Stimulated activated CD8-positive, alpha-beta memory T cell treated with anti-CD3 and anti-CD28 coated beads, Interleukin-15, amount 100 ng/mL, for 24 hours (primary cell): ENCODE data around the gene ELP2.

Experiments
- DNase-seq: peaks from one replicate; pipeline ENCODE4 v3.0.0-alpha.2; 2020; ENCODE audit warnings: low read depth

Gene ELP2

DNA sequence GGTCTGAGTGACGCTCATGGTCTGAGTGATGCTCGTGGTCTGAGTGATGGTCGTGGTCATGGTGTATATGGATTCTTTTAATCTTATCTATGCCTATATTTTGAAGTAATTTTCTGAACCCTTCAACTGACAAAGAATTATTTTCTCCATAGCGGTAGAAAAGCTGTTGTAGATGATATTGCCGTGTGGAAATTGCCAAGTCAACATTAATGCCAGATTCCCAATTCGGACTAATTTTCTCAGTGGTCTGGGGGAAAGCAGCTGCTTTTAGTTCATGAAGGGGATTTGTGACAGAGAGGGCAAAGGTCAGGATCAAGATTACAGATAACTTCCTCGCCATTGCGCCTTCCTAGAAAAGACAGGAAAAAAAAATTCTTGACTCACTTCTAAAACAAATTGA, 3.0 kb upstream of the ELP2 start:
- DNase-seq: no peak

DNA sequence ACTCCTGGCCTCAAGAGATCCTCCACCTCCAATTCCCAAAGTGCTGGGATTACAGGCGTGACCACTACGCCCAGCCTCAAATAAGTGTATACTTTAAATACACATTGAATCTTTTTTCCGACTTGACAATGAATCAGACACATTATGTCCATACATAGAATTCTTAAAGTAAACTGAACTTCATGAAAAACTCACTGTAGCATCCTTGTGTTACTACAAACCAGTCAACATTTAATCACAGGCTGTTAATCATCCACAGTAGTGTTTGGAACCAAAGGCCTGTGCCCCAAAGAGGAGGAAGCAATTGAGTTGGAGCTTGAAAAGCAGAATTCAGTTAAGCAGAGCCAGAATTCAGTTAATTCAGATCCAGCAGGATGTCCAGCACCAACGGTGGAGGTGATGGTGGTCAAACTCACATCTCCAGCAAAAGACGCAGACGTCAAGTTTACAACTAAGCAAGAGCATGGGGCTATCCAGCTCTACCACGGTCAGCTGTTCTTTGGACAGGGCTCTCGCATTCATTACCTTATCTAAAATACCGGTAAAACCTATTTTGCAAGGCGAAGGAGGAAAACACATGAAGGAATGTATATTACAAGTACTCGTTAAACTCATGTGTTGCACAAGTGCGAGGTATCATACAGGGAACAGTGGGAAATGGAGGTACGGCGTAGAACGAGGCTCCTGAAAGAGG, 1.7 kb upstream of the ELP2 start:
- no peak for DNase-seq

DNA sequence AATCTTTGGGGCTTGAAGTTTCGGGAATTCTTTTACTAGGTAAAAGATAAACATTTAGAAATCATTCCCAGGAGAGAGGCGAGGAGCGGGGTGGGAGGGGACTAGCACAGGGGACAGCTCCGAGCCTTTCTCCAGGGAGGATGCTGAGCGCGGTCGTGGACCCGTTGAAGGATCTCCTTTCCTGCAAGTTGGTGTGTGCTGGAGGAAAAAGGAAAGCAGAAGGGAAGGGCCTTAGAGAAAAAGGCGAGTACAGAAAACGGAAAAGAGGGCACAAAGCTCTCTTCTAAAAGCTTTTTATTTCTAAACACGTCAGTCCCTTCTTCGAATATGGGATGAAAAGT, 1.2 kb upstream of the ELP2 start:
- no peak for DNase-seq

DNA sequence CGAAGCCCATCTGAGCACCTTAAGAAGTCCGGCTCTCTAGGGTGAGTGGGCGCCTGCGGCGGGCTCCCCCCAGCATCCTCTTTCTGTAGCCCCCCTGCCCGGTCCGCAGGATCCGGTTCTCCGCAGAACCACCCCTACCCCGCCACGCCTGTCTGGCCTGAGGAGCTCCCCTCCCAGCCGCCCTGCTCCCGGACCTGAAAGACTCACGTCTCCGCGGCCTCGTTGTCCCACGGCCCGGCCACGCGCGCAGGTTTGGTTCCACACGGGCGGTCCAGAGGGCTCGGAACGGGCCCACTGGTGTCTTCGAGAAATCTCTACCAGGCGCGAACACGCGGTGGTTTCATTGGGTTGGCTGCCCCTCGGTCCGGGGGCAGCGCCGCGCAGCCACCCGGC, 796 bp upstream of the ELP2 start:
- DNase-seq: no peak

DNA sequence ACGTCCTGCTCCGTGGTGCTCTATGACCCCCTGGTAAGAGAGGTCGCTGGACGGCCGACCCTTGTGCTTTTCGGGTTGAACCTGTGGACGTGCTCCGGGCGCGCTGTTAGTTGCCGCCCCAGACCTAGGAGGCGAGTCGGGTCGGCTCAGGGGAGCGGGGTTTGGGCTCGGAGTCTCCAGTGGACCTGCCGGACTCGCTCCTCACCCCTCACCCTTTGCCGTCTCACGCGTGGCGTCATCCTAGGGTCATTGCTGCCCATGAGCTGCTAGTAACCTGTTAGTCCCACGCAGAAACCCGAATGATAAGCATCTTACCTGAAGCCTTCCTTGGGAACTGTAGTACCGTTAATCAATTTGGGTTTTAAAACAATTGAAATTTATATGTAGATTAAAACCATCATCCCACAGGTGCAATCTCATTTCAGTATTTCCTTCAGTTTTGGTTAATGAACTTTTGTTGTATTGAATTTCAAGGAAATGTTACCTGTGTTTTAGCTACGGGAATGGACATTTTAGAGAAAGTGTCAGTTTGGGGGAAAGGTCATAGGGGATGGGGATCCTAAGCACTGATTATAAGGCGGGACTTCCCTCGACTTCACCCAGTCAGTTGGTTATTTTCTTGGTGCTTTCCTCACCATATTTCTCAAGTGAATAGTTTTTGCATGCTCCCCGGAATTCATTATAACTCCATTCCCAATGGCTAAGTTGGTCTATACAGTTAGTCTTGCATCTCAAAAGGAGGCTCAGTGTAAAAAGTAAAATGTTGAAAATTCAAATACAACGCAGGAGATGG, 536 bp downstream of the ELP2 start:
- DNase-seq: no peak

DNA sequence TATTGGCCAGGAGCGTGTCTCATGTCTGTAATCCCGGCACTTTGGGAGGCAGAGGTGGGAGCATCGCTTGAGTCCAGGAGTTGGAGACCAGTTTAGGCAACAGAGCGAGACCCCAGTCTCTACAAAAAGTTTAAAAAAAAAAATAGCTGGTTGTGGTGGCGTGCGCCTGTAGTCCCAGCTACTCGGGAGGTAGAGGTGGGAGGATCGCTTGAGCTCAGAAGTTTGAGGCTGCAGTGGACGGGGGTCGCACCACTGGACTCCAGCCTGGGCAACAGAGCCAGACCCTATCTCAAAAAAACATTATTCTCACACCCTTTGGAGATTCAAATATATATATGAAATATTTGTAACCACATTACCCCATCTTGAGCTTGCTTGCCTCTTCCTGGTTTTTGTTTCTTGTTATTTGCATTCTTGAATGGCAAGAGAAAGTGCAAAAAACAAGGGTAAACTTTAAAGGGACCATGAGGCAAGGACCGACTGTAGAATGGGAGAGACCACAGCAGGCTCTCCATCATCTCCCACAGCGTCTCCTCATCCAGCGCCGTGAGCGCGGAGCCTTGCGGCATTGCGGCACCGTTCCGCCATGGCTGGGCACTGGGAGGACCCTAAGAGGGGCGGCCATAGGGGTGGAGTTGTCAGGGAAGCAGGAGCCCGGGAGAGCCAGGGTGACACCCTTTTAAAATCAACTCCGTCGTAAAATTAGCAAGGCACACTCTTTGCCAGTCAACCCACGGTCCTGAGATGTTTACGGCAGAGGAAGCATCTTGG, 1.4 kb downstream of the ELP2 start:
- DNase-seq: no peak

DNA sequence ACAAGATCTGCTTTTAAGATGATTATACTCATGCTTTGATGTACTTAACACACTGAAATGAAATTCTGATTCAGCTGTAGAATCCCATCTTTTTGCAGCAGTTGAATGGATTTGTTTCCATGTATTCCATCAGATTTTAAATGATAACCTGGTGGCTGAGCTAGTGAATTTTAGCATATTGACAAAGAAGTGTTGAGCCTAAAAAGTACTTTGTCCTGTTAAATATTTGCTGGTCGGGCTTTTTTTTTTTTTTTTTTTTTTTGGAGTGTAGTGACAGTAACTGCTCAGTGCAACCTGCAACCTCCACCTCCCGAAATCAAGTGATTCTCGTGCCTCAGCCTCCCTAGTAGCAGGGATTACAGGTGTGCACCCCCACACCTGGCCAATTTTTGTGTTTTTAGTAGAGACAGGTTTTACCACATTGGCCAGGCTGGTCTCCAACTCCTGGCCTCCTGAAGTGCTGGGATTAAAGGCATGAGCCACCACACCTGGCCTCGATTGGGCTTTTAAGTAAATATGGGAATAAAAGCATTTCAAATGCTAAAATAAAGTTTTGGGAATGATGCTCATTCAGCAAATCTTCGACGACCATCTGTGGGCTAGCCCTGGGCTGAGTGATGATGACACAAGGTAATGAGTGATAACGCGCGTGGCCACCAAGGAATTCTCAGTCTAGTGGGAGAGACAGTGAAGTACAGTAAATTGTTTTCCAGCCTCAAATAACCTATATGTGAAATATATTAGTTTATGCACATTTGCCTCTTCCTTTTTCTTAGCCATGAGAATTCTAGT, 2.2 kb downstream of the ELP2 start:
- no peak for DNase-seq

DNA sequence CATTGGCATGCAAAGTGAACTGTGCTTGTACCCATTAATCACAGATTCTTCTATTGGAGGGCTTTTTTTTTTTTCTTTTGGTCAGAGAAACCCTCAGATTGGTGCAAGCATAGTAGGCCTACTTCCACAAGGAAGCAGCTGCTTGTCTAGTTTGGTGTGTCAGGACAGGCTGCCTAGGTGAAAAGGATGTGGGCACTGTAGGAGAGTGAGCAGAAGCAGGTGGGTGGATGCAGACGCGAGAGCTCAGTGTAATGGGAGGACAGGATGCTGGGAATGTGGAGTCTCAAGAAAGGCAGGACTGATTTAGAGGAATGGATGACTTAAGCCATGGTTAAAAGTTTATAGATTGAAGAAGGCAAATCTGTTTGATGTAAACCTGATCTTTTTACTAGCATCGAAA, 3.1 kb downstream of the ELP2 start:
- no peak for DNase-seq

DNA sequence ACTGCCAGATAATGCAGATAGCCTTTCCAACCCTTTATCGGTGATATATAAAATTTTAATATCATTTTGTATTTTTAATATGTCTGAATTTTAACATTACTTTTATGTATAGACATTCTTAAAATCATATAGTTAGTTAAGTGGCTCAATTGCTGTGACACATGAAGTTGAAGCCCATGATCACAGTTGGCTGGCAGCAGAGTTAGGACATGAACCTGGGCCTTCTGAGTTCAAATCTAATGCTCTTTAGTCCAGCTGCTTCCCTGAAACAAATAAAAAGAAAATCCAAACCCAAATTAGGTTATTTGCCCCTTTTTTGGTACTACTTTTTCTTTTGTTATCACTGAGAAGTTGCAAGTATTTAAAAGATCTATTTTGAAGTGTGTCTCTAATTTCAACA, 5.6 kb downstream of the ELP2 start:
- DNase-seq: no peak

DNA sequence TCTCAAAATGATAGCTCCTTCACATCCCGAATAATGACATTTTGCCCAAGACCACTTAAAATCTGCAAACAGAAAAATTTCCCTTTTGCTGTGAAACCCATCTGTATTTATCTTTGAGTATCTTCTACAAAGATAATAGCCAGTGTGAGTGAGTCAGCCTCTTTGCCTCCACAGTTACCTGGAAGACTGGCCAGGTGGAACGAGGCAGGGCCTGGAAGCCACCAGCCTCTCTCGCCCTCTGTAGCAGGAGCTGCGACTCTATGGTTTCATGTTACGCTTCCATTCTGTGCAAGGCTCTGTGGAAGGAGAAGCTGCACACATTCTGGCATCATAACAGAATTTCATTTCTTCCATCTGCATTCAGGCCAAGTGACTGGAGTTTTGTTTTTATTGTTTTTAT, 9.5 kb downstream of the ELP2 start:
- no peak for DNase-seq

DNA sequence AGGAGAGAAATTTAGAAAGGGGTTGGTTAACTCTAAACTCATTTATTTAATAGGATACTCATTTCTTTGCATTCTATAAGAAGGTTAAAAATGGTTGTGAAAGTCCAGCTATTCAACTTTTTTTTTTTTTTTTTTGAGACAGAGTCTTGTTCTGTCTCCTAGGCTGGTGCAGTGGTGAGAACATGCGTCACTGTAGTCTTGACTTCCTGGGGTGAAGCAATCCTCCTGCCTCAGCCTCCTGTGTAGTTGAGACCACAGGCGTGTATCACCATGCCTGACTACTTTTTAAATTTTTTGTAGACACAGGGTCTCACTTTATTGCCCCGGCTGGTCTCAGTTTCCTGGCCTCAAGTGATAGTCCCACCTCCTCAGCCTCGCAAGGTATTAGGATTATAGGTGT, 11.9 kb downstream of the ELP2 start:
- DNase-seq: no peak

DNA sequence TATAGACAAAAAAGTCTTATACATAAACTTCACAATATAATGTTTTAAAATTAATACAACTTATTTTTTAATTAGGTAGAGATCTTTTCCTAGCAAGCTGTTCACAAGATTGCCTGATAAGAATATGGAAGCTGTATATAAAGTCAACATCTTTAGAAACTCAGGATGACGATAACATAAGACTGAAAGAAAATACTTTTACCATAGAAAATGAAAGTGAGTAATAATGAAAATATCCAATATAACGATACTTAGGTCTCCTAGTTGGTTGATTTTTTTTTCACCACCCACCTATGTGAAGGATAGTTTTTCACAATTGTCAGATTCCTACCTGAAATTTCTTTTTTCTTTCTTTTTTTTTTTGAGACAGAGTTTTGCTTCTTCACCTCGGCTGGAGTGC, 13.1 kb downstream of the ELP2 start:
- no peak for DNase-seq

DNA sequence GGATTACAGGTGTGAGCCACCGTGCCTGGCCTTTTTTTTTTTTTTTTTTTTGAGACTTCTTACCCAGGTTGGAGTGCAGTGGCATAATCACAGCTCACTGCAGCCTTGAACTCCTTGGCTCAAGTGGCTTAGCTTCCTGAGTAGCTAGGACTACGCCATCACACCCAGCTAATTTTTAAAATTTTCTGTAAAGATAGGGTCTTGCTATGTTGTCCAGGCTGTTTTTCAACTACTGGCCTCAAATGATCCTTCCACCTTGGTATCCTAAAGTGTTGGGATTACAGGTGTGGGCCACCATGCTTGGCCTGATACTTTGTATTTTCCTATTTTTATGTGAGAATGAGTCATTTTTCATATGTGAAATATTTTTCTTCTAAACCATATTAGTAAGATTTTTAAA, 13.7 kb downstream of the ELP2 start:
- DNase-seq: no peak

DNA sequence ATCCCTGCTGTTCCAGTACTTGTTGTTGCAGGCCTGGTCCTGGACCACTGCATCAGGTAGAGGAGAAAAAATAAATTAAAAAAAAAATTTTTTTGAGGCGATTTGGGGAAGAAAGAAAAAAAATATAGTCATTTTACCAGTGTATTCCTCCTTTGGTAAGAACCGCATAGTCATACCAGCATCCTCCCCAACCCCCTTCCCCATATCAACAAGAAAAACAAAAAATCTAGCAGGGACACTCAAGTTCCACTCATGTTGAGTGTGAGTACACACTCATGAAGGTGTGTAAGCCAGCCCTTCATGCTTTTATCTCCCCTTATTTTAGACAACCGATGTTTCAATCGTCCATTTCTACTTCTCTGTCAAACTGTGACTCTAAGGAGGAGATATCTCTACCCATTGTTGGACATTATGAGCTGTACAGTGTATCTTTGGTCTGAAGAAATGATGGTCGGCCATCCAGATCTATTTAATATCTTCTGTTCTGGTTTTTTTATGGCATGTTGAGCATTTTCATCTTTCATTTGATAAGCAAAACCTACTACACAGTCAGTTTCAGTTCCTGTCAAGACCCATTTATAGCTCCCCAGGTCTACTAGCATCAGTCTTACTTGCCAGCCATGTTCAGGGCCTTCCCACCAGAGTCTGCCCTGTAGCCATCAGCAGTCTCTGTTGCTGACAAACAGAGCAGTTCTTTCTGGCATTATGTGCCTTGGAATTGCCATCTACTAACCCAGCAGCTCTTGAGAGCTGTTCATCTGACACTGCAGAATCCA, 20.0 kb downstream of the ELP2 start:
- DNase-seq: no peak

DNA sequence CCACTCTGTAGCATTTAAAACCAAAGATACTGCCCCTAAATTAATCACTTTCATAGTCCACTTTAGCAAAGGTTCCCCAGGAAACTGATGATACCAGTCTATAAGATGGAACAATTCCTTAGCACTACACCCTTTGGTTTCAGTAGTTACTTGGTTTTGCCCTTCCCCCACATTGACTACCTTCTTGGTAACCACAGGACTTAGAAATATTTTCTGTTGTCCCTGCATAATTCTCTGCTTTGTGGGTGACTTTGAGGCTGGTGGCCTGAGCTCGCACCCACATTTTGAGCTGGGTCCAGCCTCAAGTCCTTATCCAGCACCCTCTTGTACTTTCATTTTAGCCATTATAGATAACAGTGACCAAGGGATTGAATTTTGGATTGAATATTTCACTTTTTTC, 23.1 kb downstream of the ELP2 start:
- DNase-seq: no peak

DNA sequence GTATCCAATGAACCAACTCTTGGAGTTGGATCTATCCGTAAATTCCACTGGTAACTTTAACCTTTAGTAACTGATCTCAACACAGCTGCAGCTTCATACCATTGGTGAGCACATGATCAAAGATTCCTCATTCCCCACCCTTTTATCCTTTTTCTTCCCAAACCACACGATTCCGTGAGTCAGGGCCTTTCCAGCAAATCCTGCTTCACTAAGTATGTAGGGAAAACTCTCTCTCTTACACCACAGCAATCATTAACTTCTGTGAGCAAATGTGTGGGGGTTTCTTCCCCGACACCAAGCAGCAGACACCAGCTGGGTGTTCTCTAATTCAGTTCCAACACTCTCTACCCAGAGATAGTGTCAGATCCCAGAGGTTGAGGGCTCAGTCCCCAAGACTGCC, 23.5 kb downstream of the ELP2 start:
- DNase-seq: no peak

DNA sequence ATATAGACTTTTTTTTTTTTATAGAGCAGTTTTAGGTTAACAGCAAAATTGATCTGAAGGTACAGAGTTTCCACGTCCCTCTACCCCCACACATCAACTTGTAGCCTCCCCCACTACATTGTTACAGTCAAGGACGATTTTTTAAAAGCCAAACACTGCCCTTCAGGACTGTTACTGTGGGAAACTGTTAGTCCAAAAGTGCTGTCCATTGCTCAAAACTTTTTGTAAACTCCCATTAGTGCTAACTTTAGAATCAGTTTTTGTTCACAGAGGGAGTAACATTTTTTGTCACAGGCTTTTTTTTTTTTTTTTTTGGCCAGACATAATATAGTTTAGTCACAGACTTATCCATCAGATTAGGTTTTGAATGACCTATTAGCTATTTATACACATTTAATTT, 24.1 kb downstream of the ELP2 start:
- no peak for DNase-seq

DNA sequence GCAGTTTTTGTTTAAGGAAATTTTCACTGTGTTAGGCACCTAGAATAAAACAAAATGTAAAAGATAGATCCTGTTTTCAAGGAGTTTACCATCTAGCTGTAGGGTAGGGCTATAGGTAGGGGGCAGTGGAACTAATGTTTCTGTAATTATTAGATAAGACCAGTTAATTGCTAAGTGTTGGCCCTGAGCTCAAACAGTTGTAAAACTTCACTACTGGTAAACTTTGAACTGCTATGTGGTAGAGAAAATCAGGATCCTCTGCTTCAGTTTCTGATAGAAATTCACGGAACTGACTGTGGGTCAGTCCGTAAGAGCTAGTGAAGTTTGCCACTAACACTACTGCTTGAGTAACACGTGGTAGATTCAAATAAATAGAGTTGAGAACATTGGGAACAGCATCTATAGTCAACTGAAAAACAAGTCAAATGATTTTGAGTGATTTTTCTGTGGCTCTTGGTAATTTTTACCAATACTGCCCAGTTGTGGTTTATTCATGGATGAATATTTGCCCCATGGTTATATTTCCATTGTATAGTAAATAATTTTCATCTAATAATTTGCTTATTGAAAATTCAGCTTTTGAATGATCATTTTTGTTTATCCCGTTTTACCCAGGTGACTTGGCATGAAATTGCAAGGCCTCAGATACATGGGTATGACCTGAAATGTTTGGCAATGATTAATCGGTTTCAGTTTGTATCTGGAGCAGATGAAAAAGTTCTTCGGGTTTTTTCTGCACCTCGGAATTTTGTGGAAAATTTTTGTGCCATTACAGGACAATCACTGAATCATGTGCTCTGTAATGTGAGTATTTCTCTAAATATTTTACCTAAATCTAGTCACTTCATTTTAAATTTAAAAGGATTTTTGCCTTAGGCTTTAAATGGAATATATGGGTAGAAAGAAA, 26.4 kb downstream of the ELP2 start:
- DNase-seq: no peak

DNA sequence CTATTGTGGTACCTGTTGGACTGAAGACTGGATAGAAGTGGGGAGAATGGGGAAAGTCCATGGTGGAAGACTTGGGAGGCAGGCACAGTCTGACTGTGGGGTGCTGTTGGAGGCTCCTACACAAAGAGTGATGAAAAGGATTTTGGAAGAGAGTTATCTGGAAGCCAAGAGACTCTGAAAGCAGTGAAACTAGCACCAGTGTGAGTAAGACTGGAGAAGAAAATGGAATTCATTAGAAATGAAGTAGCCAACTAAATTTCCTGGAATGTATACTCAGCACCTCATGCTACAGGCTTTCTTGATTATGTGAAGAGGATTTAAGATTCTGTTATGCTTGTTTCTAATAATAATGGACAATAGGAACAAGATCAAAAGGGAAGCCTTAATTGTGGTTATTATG, 27.7 kb downstream of the ELP2 start:
- DNase-seq: no peak

DNA sequence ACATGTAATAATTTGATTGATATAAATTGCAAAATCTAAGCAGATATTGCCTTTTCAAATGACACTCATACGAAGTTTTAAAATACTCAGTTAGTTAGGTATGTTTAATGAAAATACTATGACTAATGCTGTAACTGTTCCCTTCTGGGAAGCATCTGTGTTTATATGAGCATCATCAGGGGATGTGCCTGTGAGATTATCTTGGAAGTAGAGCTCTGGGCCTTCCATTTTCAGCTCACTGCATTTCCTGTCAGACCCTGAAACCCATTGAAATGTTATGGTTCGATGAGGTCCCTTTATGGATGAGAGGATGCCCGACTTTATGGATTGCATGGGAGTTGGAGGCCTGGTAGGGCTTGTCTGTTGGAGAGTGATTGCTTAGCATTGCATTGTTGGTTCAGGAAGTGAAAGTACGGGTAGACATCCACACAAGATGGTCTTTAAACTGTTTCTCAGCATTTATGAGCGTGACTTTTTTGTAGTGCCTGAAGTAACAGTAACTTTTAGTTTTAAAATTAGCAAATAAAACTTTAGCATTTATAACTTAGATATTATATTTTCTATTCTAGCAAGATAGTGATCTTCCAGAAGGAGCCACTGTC, 28.7 kb downstream of the ELP2 start:
- no peak for DNase-seq
